A673 (cell line): Measurements from ENCODE around the gene ADAMTS7. TPM values are rescaled to one million over a fixed set of nuclear protein-coding genes. Genes with fewer than 3 reads are reported as not detected.

Experiments used
- BruUV-seq: library from RNA; stranded (reverse); fragments of 400-500 nt; replicated peaks from 2 replicates; lab custom pipeline; 2021; lab: Mats Ljungman, UMichigan
- CTCF ChIA-PET: fragments of 300-600 bp; sonication (Branson Sonifier 250); formaldehyde crosslinking; loops from one replicate; lab custom pipeline; 2022; ENCODE audit warnings: antibody characterized with exemption; lab: Charles Lee
- POLR2A ChIA-PET: fragments of 300-600 bp; sonication (Branson Sonifier 250); formaldehyde crosslinking; loops from one replicate; lab custom pipeline; 2022; ENCODE audit warnings: antibody characterized with exemption; ENCODE audit not compliant: low non-redundant PET; lab: Charles Lee
- DNase-seq: peaks from one replicate; pipeline ENCODE4 v3.0.0-alpha.2; 2015; ENCODE audit warnings: low spot score
- H3K27ac ChIP-seq: fragments of 200-600 bp; sonication (generic); 2 replicates; pipeline ENCODE4 v1.5.1; 2016; ENCODE audit warnings: mixed run types, low read depth, mild to moderate bottlenecking, mixed read lengths, antibody characterized with exemption, low read length; ENCODE audit not compliant: poor library complexity, severe bottlenecking
- H3K27me3 ChIP-seq: fragments of 200-600 bp; sonication (generic); replicated peaks from 2 replicates; pipeline ENCODE4 v1.6.1; 2017; ENCODE audit warnings: mixed run types, low read depth, mild to moderate bottlenecking, mixed read lengths, antibody characterized with exemption, low read length; ENCODE audit not compliant: insufficient read depth, poor library complexity
- H3K36me3 ChIP-seq: fragments of 200-600 bp; sonication (generic); 2 replicates; pipeline ENCODE4 v1.6.1; 2016; ENCODE audit warnings: mixed run types, mild to moderate bottlenecking, mixed read lengths, antibody characterized with exemption, low read length; ENCODE audit not compliant: insufficient read depth, poor library complexity, severe bottlenecking
- H3K4me1 ChIP-seq: fragments of 200-600 bp; sonication (generic); 2 replicates; pipeline ENCODE4 v1.6.1; 2017; ENCODE audit warnings: mixed run types, mild to moderate bottlenecking, mixed read lengths, antibody characterized with exemption, low read length; ENCODE audit not compliant: insufficient read depth, poor library complexity, severe bottlenecking
- H3K4me3 ChIP-seq: fragments of 200-600 bp; sonication (generic); 2 replicates; pipeline ENCODE4 v1.5.1; 2016; ENCODE audit warnings: low read depth, mixed run types, mild to moderate bottlenecking, mixed read lengths, low read length; ENCODE audit not compliant: poor library complexity, severe bottlenecking
- H3K9me3 ChIP-seq: fragments of 200-600 bp; sonication (generic); 2 replicates; pipeline ENCODE4 v1.6.1; 2016; ENCODE audit warnings: mixed run types, low read depth, mild to moderate bottlenecking, mixed read lengths, antibody characterized with exemption, low read length; ENCODE audit not compliant: poor library complexity, severe bottlenecking
- EZH2 ChIP-seq: fragments of 200-600 bp; sonication (generic); IDR thresholded peaks from 2 replicates; pipeline ENCODE4 v1.6.1; 2017; ENCODE audit warnings: borderline replicate concordance, low read depth, mild to moderate bottlenecking, mixed read lengths, antibody characterized with exemption, low read length; ENCODE audit not compliant: poor library complexity, severe bottlenecking
- intact Hi-C: fragments of 100-400 bp; cut with micrococcal nuclease; formaldehyde crosslinking; loops from one replicate; pipeline ENCODE4 v1.10.0; 2022; ENCODE audit not compliant: unreplicated experiment
- total RNA-seq: library from RNA; stranded (reverse); gene quantifications from 2 replicates; pipeline ENCODE4 v1.2.3, GENCODE V29; 2021
- TF ChIP-seq, protein P1 (sequence below): fragments of 300-800, 200-600 bp; sonication (generic); conservative IDR thresholded peaks from 2 replicates; pipeline ENCODE4 v1.5.1; 2017; ENCODE audit warnings: low read depth, mild to moderate bottlenecking, antibody characterized with exemption, low read length, moderate library complexity, mixed read lengths

The ADAMTS7 gene
- total RNA-seq, 1 experiment from 2014 or later, result 0.41 TPM

DNA sequence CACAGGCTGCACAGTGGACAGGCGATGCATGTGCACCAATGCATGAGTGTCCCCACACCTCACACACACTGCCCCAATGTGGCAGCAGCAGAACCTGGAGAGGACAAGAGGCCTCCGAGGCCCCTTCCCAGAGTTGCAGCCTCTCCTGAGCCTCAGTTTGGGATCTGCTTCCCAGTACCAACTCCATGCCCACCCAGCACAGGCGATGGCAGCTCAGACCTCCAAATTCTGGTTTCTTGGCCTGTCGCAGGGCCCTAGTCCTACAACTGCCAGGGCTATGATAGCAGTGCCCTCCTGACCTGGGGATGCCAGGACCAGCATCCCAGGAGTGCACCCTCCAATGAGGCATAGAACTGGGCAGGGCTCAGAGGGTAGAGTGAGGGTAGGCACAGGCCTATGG lies 19.9 kb downstream of the ADAMTS7 start:
- no peak for DNase-seq
- POLR2A ChIA-PET, result no interaction called here
- Histone ChIP-seq H3K36me3 (no peaks in the 10 kb centered on the region), H3K27me3 (no peaks in the 10 kb centered on the region), H3K4me1 (no peaks in the 10 kb centered on the region), H3K4me3 (no peak overlapping the region), H3K27ac (no peak overlapping the region), H3K9me3 (no peaks in the 10 kb centered on the region)
- CTCF ChIA-PET, result no interaction called here
- TF ChIP-seq, protein P1, sequence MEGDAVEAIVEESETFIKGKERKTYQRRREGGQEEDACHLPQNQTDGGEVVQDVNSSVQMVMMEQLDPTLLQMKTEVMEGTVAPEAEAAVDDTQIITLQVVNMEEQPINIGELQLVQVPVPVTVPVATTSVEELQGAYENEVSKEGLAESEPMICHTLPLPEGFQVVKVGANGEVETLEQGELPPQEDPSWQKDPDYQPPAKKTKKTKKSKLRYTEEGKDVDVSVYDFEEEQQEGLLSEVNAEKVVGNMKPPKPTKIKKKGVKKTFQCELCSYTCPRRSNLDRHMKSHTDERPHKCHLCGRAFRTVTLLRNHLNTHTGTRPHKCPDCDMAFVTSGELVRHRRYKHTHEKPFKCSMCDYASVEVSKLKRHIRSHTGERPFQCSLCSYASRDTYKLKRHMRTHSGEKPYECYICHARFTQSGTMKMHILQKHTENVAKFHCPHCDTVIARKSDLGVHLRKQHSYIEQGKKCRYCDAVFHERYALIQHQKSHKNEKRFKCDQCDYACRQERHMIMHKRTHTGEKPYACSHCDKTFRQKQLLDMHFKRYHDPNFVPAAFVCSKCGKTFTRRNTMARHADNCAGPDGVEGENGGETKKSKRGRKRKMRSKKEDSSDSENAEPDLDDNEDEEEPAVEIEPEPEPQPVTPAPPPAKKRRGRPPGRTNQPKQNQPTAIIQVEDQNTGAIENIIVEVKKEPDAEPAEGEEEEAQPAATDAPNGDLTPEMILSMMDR, result no peak
- TF ChIP-seq EZH2, result no peak
- BruUV-seq, result no TSS peak
- intact Hi-C loops, result no loop called here

DNA sequence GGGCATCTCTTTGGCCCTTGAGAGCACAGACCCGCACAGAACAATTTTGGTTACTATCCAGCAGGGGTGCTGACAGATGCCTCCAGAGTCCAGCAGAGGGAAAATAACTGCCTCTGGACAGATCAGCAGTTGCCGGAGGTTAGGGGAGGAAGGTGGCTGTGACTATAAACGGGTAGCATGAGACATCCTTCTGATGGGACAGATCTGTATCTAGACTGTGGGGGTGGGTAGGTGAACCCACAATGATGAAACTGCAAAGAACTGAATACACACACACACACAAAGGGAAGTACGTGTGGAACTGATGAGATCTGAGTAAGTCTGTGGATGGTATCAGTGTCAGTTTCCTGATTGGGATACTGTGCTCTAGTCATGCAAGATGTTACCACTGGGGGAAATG lies 21.2 kb downstream of the ADAMTS7 start:
- TF ChIP-seq, protein P1, result no peak
- no peak for TF ChIP-seq EZH2
- H3K4me1 ChIP-seq, result no peaks in the 10 kb centered on the region
- ChIA-PET POLR2A (no interaction called here), CTCF (no interaction called here)
- no TSS peak for BruUV-seq
- H3K4me3 ChIP-seq, result no peak overlapping the region
- no peaks in the 10 kb centered on the region for H3K36me3 ChIP-seq
- intact Hi-C loops, result no loop called here
- H3K27ac ChIP-seq, result no peak overlapping the region
- no peaks in the 10 kb centered on the region for H3K9me3 ChIP-seq
- no peak for DNase-seq
- no peaks in the 10 kb centered on the region for H3K27me3 ChIP-seq

DNA sequence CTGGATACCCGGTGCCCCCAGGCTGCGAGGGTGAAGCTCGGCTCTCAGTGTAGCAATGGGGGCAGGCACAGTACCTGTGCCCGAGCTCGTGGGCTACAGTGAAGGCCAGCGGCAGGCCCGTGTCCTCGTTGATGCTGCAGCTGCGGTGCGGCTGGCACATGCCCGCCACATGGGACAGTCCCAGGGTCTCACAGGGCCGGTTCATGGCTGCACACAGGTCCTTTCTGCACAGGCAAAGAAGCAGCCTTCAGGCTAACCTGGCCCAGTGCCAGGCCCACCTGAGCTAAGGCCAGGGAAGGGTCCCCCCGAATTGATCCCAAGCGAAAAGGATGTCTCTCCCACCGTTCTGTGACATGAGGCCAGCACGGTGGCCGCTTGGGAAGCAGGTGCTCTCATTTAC lies 21.6 kb downstream of the ADAMTS7 start:
- no peak overlapping the region for H3K27ac ChIP-seq
- no peaks in the 10 kb centered on the region for H3K9me3 ChIP-seq
- H3K27me3 ChIP-seq, result no peaks in the 10 kb centered on the region
- ChIA-PET POLR2A (no interaction called here), CTCF (no interaction called here)
- no TSS peak for BruUV-seq
- no peaks in the 10 kb centered on the region for H3K36me3 ChIP-seq
- intact Hi-C loops, result no loop called here
- no peaks in the 10 kb centered on the region for H3K4me1 ChIP-seq
- DNase-seq, result no peak
- no peak for TF ChIP-seq EZH2
- TF ChIP-seq, protein P1, result no peak
- H3K4me3 ChIP-seq, result no peak overlapping the region
